PFSK-1 (cell line): ENCODE data around the gene CDC42.

Source experiments
- POLR2AphosphoS5 ChIP-seq: IDR thresholded peaks from 2 replicates; pipeline ENCODE4 v1.6.1; 2012; ENCODE audit warnings: low read depth, mild to moderate bottlenecking, control low read depth, low read length, moderate library complexity
- SIN3A ChIP-seq: IDR thresholded peaks from 2 replicates; pipeline ENCODE4 v1.6.1; 2012; ENCODE audit warnings: mild to moderate bottlenecking, low read length, moderate library complexity, borderline replicate concordance; ENCODE audit not compliant: insufficient read depth

GRCh38 chr1:22111620-22112019 lies 59.1 kb downstream of the CDC42 start:
- TF ChIP-seq SIN3A (no peak), POLR2AphosphoS5 (no peak)
